ENCODE measurements around the gene ANXA2R. TPM values are rescaled to one million over a fixed set of nuclear protein-coding genes. Genes with fewer than 3 reads are reported as not detected.

ANXA2R gene
- polyA plus RNA-seq, 1 donor from 2014 or later = not detected

GRCh38 chr5:42993516-42994245, 46.4 kb downstream of the ANXA2R start:
- Histone ChIP-seq H3K79me2 (replicated peaks; ENCODE audit: insufficient read depth, low read length) (no peaks in the 10 kb centered on the region), H3F3A (ENCODE audit: insufficient read depth, low read length, poor library complexity, severe bottlenecking) (no peaks in the 10 kb centered on the region), H2AFZ (ENCODE audit: low read depth, low read length) (no peak overlapping the region), H3K9me2 (ENCODE audit: insufficient read depth, low read length) (no peaks in the 10 kb centered on the region), H3K4me2 (ENCODE audit: low read length) (no peak overlapping the region), H3K27ac (ENCODE audit: low read length) (no peak overlapping the region), H3K9ac (ENCODE audit: low read length) (no peak overlapping the region), H4K20me1 (ENCODE audit: insufficient read depth) (no peaks in the 10 kb centered on the region), H3K4me3 (ENCODE audit: low read length) (no peak overlapping the region), H3K27me3 (ENCODE audit: insufficient read depth, low read depth, low read length) (peaks cover 90% of the 10 kb centered on the region), H3K9me3 (ENCODE audit: low read length) (peaks cover 10% of the 10 kb centered on the region), H3K36me3 (ENCODE audit: insufficient read depth, low read length) (no peaks in the 10 kb centered on the region)
- TF ChIP-seq TAF1 (IDR thresholded peaks at IDR 0.05; ENCODE audit: low read depth) = no peak
- no peak for TF ChIP-seq EP300 (conservative IDR thresholded peaks at IDR 0.05; ENCODE audit: poor library complexity, severe bottlenecking)
- no peak for TF ChIP-seq RAD21 (conservative IDR thresholded peaks at IDR 0.05)
- no peak for TF ChIP-seq MXI1 (conservative IDR thresholded peaks at IDR 0.05; ENCODE audit: poor library complexity, severe bottlenecking)
- TF ChIP-seq SMC3 (conservative IDR thresholded peaks at IDR 0.05; ENCODE audit: poor library complexity) = no peak
- no peak for TF ChIP-seq POLR2AphosphoS5 (IDR thresholded peaks at IDR 0.05)
- TF ChIP-seq CTCF (IDR thresholded peaks at IDR 0.05; ENCODE audit: poor library complexity, severe bottlenecking) = no peak
- no peak for TF ChIP-seq REST (IDR thresholded peaks at IDR 0.05; ENCODE audit: borderline replicate concordance)
- TF ChIP-seq EZH2 (IDR thresholded peaks at IDR 0.05; ENCODE audit: borderline replicate concordance, insufficient read depth, low read length, poor library complexity, severe bottlenecking) = no peak

- Histone ChIP-seq H3F3A (ENCODE audit: insufficient read depth, low read length, poor library complexity, severe bottlenecking) (no peaks in the 10 kb centered on the region), H3K27me3 (ENCODE audit: insufficient read depth, low read depth, low read length) (peaks cover 76% of the 10 kb centered on the region), H3K27ac (ENCODE audit: low read length) (no peak overlapping the region), H3K9me3 (ENCODE audit: low read length) (peaks cover 10% of the 10 kb centered on the region), H3K4me2 (ENCODE audit: low read length) (peak overlapping the region; percentile 47), H3K36me3 (ENCODE audit: insufficient read depth, low read length) (no peaks in the 10 kb centered on the region), H3K9ac (ENCODE audit: low read length) (peak overlapping the region; percentile 48), H3K4me3 (ENCODE audit: low read length) (peak overlapping the region; percentile 69), H4K20me1 (ENCODE audit: insufficient read depth) (no peaks in the 10 kb centered on the region), H3K9me2 (ENCODE audit: insufficient read depth, low read length) (no peaks in the 10 kb centered on the region), H2AFZ (ENCODE audit: low read depth, low read length) (no peak overlapping the region), H3K79me2 (replicated peaks; ENCODE audit: insufficient read depth, low read length) (no peaks in the 10 kb centered on the region)
- TF ChIP-seq REST (IDR thresholded peaks at IDR 0.05; ENCODE audit: borderline replicate concordance) (no peak), MXI1 (conservative IDR thresholded peaks at IDR 0.05; ENCODE audit: poor library complexity, severe bottlenecking) (peak; percentile 56), EP300 (conservative IDR thresholded peaks at IDR 0.05; ENCODE audit: poor library complexity, severe bottlenecking) (no peak), POLR2AphosphoS5 (IDR thresholded peaks at IDR 0.05) (peak; percentile 29), EZH2 (IDR thresholded peaks at IDR 0.05; ENCODE audit: borderline replicate concordance, insufficient read depth, low read length, poor library complexity, severe bottlenecking) (peak; percentile 86), CTCF (IDR thresholded peaks at IDR 0.05; ENCODE audit: poor library complexity, severe bottlenecking) (no peak)
Observed at GRCh38 chr5:42992088-42992879, 47.8 kb downstream of the ANXA2R start.

Measured in neural cell (in vitro differentiated cells).